Osteocyte (in vitro differentiated cells): ENCODE data around the gene ZNF214. TPM values are rescaled to one million over a fixed set of nuclear protein-coding genes. Genes with fewer than 3 reads are reported as not detected.

ENCODE experiments used
- DNase-seq: peaks from one replicate; pipeline ENCODE4 v3.0.0; 2021; ENCODE audit warnings: mixed read lengths; ENCODE audit not compliant: unreplicated experiment; ENCODE audit errors: extremely low spot score
- H3K27ac Mint-ChIP-seq: one replicate; pipeline ENCODE4 v1.8.0; 2021; ENCODE audit warnings: mild to moderate bottlenecking, mixed read lengths; ENCODE audit not compliant: unreplicated experiment
- H3K27me3 Mint-ChIP-seq: one replicate; pipeline ENCODE4 v1.8.0; 2021; ENCODE audit warnings: mixed read lengths; ENCODE audit not compliant: unreplicated experiment
- H3K36me3 Mint-ChIP-seq: one replicate; pipeline ENCODE4 v1.8.0; 2021; ENCODE audit warnings: mixed read lengths; ENCODE audit not compliant: unreplicated experiment
- H3K4me1 Mint-ChIP-seq: one replicate; pipeline ENCODE4 v1.8.0; 2021; ENCODE audit warnings: mixed read lengths; ENCODE audit not compliant: unreplicated experiment
- H3K4me3 Mint-ChIP-seq: one replicate; pipeline ENCODE4 v1.8.0; 2021; ENCODE audit warnings: mild to moderate bottlenecking, moderate library complexity, mixed read lengths; ENCODE audit not compliant: unreplicated experiment
- H3K9me3 Mint-ChIP-seq: one replicate; pipeline ENCODE4 v1.8.0; 2021; ENCODE audit warnings: mixed read lengths; ENCODE audit not compliant: unreplicated experiment
- total RNA-seq: library from RNA; stranded (reverse); gene quantifications from 2 replicates; pipeline ENCODE4 v1.2.1, GENCODE V29; 2021
- TF ChIP-seq, protein P1 (sequence below): fragments of 200-600 bp; sonication (generic); IDR thresholded peaks from 2 replicates; pipeline ENCODE4 v1.5.0; 2021; ENCODE audit warnings: antibody characterized with exemption, mild to moderate bottlenecking, moderate library complexity

Gene ZNF214
- total RNA-seq, 1 donor from 2014 or later, result 2.3 TPM

DNA sequence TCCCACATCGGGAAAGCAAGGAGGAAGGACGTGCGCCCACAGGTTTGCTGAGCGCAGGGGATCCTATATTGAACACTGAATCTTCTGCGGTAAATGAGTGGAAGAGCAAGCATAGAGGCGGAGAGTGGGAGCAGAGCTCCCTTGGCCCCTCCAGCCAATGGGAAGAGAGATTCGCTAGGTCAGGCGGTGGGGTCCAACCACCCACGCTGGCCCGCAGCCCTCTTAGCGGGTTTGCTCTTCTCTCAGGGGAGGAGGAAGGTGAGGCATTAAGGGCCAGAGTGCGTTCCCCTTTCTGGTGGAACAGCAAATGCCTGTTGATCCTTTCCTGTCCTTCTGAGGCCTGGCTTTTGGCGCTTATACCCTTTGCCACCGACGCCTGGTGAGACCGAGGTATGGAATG is 10.7 kb upstream of the ZNF214 start:
- Mint-ChIP-seq H3K27ac (no peak overlapping the region), H3K27me3 (peaks cover 32% of the 10 kb centered on the region), H3K36me3 (no peaks in the 10 kb centered on the region), H3K9me3 (no peaks in the 10 kb centered on the region), H3K4me3 (no peak overlapping the region), H3K4me1 (no peaks in the 10 kb centered on the region)
- TF ChIP-seq, protein P1, sequence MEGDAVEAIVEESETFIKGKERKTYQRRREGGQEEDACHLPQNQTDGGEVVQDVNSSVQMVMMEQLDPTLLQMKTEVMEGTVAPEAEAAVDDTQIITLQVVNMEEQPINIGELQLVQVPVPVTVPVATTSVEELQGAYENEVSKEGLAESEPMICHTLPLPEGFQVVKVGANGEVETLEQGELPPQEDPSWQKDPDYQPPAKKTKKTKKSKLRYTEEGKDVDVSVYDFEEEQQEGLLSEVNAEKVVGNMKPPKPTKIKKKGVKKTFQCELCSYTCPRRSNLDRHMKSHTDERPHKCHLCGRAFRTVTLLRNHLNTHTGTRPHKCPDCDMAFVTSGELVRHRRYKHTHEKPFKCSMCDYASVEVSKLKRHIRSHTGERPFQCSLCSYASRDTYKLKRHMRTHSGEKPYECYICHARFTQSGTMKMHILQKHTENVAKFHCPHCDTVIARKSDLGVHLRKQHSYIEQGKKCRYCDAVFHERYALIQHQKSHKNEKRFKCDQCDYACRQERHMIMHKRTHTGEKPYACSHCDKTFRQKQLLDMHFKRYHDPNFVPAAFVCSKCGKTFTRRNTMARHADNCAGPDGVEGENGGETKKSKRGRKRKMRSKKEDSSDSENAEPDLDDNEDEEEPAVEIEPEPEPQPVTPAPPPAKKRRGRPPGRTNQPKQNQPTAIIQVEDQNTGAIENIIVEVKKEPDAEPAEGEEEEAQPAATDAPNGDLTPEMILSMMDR, result no peak
- no peak for DNase-seq

DNA sequence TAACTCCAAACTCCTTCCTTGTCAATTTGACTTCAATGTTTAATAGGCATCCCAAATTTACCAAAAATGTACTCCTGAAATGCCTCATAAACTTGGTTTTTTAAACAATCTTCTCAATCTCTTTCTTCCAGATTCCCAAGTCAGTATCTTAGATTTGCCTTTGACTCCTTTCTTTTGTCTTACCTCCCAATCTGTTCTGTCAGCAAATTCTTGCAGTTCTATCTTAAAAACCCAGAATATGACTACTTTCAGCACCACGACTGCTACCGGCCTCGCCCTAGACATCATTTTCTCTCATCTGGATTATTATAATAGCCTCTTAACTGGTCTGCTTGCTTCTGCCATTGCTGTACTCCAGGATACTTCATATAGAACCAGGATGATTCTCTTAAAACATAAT is 8.0 kb upstream of the ZNF214 start:
- H3K27me3 Mint-ChIP-seq, result peaks cover 42% of the 10 kb centered on the region

DNA sequence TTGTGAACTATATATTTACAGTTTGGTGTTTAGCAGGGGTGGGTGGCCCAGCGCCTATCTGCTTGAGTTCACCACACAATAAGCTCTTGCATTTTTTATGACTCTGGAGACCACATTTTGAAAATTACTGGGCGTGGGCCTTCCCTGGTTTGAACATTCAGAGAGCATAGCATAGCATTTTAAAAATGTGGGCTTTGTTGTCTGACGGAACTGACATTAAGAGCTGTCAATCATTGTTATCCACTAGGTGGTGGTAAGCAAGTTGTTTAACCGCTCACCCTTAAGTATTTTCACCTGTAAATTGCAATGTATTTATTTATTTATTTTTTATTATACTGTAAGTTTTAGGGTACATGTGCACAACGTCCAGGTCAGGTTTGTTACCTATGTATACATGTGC is 1.2 kb upstream of the ZNF214 start:
- TF ChIP-seq, protein P1, result no peak
- no peak for DNase-seq
- H3K4me1 Mint-ChIP-seq, result peaks cover 13% of the 10 kb centered on the region
- H3K27ac Mint-ChIP-seq, result no peak overlapping the region
- no peak overlapping the region for H3K4me3 Mint-ChIP-seq
- peaks cover 23% of the 10 kb centered on the region for H3K27me3 Mint-ChIP-seq
- H3K9me3 Mint-ChIP-seq, result no peaks in the 10 kb centered on the region
- H3K36me3 Mint-ChIP-seq, result no peaks in the 10 kb centered on the region

More for the DNA sequence above, 8.0 kb upstream of the ZNF214 start:
- TF ChIP-seq, protein P1, result no peak
- Mint-ChIP-seq H3K4me3 (no peak overlapping the region), H3K4me1 (no peaks in the 10 kb centered on the region), H3K27ac (no peak overlapping the region), H3K9me3 (no peaks in the 10 kb centered on the region), H3K36me3 (no peaks in the 10 kb centered on the region)
- DNase-seq, result no peak

DNA sequence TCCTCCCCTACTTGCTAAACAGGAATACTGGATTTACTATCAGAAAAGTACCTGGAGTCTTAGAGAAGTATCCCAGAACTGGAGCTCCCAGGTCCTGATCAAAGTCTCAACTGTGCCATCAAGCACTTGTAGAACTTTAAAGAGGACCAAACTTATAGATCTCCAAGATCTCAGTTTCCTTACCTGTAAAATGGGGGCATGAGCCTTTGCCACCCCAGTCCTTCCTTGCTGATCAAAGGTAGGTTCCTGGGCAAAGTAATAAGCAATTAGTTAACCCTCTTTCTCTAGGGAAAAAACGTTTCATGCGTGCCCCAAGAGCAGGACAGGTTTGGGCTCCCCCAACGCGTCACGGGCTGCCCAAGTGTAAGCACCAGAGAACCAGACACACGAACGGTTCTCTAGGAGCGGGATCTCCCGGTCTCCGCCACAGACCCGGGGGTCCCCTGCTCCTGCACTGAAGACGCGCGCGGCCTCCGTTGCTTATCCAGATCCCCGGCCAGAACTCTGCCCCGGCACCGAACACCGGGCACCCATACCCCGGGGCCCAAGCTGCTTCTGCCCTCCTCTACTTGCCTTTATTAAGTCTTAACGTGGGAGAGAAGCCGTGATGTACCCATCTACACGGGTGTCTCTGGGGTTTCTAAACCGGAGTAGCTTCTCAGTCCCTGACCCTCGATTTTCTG is 505 bp downstream of the ZNF214 start:
- H3K4me3 Mint-ChIP-seq, result peak overlapping the region; percentile 99
- H3K27me3 Mint-ChIP-seq, result peaks cover 14% of the 10 kb centered on the region
- H3K9me3 Mint-ChIP-seq, result no peaks in the 10 kb centered on the region
- H3K36me3 Mint-ChIP-seq, result no peaks in the 10 kb centered on the region
- H3K4me1 Mint-ChIP-seq, result peaks cover 13% of the 10 kb centered on the region
- peak overlapping the region; percentile 95 for H3K27ac Mint-ChIP-seq
- TF ChIP-seq, protein P1, result no peak
- no peak for DNase-seq

DNA sequence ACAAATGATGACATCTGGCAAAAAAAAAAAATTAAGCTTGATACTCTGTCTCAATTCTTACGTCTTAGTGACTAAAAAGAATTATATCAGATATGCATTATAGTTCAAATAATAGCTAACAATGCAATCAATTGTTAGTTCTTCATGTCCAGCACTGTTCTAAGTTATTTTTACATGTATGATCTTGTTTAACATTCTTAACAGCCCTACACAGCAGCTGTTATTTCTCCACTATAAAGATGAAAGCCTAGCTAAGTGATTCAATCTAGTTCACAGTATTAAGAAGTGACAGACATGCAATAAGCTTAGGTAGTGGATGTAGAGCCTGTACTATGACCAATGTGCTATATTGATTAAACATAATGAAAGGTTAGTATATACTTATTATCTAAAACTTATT is 4.1 kb downstream of the ZNF214 start:
- peaks cover 3% of the 10 kb centered on the region for H3K27me3 Mint-ChIP-seq
- peaks cover 13% of the 10 kb centered on the region for H3K4me1 Mint-ChIP-seq
- no peaks in the 10 kb centered on the region for H3K9me3 Mint-ChIP-seq
- TF ChIP-seq, protein P1, result no peak
- DNase-seq, result no peak
- no peak overlapping the region for H3K27ac Mint-ChIP-seq
- no peak overlapping the region for H3K4me3 Mint-ChIP-seq
- H3K36me3 Mint-ChIP-seq, result no peaks in the 10 kb centered on the region
